SJSA1 (cell line): Measurements from ENCODE around the gene HOXB8. TPM values are rescaled to one million over a fixed set of nuclear protein-coding genes. Genes with fewer than 3 reads are reported as not detected.

ENCODE experiments used
- DNase-seq, 2 experiments: peaks; one replicate each; pipeline ENCODE4 v3.0.0-alpha.2; 2015 to 2020; ENCODE audit warnings: low spot score in 2 of 2, low read depth in 1 of 2
- H3K27ac ChIP-seq: fragments of 250-450 bp; sonication (Bioruptor Pico); 2 replicates; pipeline ENCODE4 v1.5.1; 2020; ENCODE audit warnings: mild to moderate bottlenecking, moderate library complexity
- H3K27me3 ChIP-seq: fragments of 250-450 bp; sonication (Bioruptor Pico); replicated peaks from 2 replicates; pipeline ENCODE4 v1.5.1; 2020; ENCODE audit warnings: mild to moderate bottlenecking, moderate library complexity
- H3K36me3 ChIP-seq: fragments of 250-450 bp; sonication (Bioruptor Pico); 2 replicates; pipeline ENCODE4 v1.5.1; 2020; ENCODE audit warnings: mild to moderate bottlenecking
- H3K4me1 ChIP-seq: fragments of 250-450 bp; sonication (Bioruptor Pico); replicated peaks from 2 replicates; pipeline ENCODE4 v1.6.1; 2021; ENCODE audit warnings: mild to moderate bottlenecking
- H3K4me3 ChIP-seq: fragments of 250-450 bp; sonication (Bioruptor Pico); 2 replicates; pipeline ENCODE4 v1.5.1; 2020; ENCODE audit warnings: mild to moderate bottlenecking
- H3K9me3 ChIP-seq: fragments of 250-450 bp; sonication (Bioruptor Pico); replicated peaks from 2 replicates; pipeline ENCODE4 v1.5.1; 2020; ENCODE audit warnings: mild to moderate bottlenecking
- total RNA-seq: library from RNA; depleted of rRNA; stranded (reverse); fragments of >200 nt; shearing (Covaris generic); gene quantifications from 2 replicates; pipeline ENCODE4 v1.2.3, GENCODE V29; 2014

The HOXB8 gene
- total RNA-seq, 1 experiment from 2014 or later: not detected

DNA sequence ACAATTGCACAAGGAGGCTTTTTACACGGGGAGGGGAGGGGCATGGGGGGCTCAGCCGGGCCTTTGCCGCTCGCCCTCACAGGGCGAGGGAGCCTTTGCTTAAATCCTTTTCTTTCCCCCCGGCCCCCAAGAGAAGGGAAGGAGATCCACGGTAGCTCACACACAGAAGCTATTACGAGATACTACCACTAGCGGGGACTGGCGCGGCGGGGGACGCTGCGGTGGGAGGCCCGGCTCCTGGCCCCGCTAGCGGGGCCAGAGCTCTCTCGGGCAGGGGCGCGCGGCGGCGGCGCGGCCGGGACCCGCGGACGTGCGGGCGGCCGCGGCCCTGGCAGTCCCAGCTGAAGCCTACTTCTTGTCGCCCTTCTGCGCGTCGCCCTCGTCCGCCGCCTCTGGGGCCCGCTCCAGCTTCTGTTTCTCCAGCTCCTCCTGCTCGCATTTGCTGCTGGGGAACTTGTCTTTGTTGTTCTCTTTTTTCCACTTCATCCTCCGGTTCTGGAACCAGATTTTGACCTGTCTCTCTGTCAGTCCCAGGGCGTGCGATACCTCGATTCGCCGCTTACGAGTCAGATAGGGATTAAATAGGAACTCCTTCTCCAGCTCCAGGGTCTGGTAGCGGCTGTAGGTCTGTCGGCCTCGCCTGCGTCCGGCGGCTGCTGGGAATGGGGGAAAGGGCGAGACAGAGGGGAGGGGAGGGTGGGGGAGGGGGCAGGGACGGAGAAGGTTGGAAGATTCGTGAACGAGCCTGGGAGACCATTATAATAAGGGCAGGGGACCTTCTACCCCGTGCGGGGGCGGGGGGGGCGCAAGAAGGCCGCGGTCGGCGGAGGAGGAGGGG, 2.0 kb downstream of the HOXB8 start:
- Histone ChIP-seq H3K4me1 (peaks cover 22% of the 10 kb centered on the region), H3K4me3 (peak overlapping the region; percentile 42), H3K27me3 (peaks cover 43% of the 10 kb centered on the region), H3K9me3 (no peaks in the 10 kb centered on the region), H3K36me3 (no peaks in the 10 kb centered on the region; the same call in 1 of the 2 replicates), H3K27ac (no peak overlapping the region)
- peak in 1 of 2 experiments; percentile 44 for DNase-seq

DNA sequence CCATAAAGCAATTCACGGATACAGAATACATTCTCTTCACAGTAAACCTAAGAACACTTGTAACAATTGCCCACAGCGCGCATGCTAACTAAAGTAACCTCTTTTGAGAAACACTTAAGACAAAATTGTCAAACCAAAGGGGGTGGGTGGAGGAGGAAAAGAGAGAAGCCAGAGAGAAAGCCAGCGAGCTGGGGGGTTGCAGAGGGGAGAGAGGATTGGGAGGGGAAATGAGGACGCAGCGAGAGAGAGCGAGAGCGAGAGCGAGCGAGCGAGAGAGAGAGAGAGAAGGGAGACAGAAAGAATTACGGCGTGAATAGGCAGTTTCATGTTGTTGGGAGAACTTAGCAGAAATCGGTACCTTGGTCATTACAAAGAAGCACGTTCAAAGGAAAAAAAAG, 2.6 kb downstream of the HOXB8 start:
- DNase-seq: no peak
- peaks cover 36% of the 10 kb centered on the region for H3K27me3 ChIP-seq
- no peaks in the 10 kb centered on the region; the same call in none of the 2 replicates for H3K36me3 ChIP-seq
- peak overlapping the region; percentile 42 for H3K4me3 ChIP-seq
- no peaks in the 10 kb centered on the region for H3K9me3 ChIP-seq
- H3K4me1 ChIP-seq: peaks cover 22% of the 10 kb centered on the region
- H3K27ac ChIP-seq: no peak overlapping the region

DNA sequence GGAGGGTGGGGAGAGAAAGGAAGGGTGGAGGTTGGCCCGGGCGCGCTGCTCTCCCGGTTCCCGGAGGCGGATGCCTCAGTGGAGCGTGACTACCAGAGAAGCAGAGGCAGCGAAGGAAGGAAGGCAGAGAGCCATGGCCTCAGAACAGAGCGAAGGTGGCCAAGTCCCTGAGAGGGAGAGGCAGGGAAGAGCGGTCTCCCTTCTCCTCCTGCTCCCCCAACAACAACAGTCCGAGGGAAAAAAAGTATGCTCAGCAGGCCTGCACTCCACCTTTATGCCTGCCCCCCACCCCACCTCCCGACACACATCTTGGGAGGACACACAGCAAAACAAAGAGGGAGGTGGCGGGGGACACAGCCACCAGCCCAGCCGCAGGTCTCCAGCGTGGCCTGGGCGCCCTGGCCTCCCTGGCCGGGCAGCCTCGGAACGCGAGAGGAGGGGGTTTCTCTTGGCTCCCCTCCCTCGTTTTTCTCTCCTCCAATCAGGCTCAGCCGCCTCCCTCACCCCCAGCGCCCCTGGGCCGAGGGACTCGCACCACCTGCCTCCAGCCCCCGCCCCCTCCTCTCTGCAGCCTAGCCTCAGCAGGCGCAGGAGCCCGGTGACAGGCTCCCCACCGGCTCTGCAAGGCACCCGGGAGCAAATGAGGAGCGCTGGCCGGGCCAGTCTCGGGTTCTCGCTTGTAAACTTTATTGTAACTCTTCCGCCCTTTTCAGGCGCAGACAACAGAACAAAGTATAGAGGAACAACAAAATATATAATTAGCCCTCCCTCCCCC, 3.2 kb downstream of the HOXB8 start:
- H3K36me3 ChIP-seq: peaks cover 4% of the 10 kb centered on the region
- no peak for DNase-seq
- H3K4me1 ChIP-seq: peaks cover 22% of the 10 kb centered on the region
- peaks cover 31% of the 10 kb centered on the region for H3K27me3 ChIP-seq
- H3K4me3 ChIP-seq: no peak overlapping the region
- no peaks in the 10 kb centered on the region for H3K9me3 ChIP-seq
- no peak overlapping the region for H3K27ac ChIP-seq

DNA sequence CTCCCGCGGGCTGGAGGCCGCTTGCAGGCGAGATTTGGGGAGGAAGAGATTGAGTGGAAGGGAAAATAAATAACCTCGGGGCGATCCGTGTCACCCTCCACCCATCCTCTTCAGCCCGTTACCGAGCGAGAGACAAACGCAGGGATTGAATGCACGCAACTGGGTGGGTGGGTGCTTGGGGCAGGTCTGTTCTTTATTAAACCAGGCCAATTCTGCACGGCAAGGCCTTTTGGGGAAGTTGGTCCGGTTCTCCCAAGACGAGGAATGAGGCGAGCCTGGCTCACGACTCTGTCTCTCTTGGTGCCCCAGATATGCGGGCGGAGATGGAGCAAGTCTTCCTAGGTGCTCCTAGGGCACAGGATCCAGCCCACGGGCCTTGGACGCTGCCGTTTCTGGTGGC, 3.9 kb downstream of the HOXB8 start:
- Histone ChIP-seq H3K27me3 (peaks cover 24% of the 10 kb centered on the region), H3K9me3 (no peaks in the 10 kb centered on the region), H3K4me3 (peak overlapping the region; percentile 52), H3K36me3 (peaks cover 7% of the 10 kb centered on the region), H3K27ac (peak overlapping the region; percentile 65), H3K4me1 (peaks cover 22% of the 10 kb centered on the region)
- DNase-seq: no peak

DNA sequence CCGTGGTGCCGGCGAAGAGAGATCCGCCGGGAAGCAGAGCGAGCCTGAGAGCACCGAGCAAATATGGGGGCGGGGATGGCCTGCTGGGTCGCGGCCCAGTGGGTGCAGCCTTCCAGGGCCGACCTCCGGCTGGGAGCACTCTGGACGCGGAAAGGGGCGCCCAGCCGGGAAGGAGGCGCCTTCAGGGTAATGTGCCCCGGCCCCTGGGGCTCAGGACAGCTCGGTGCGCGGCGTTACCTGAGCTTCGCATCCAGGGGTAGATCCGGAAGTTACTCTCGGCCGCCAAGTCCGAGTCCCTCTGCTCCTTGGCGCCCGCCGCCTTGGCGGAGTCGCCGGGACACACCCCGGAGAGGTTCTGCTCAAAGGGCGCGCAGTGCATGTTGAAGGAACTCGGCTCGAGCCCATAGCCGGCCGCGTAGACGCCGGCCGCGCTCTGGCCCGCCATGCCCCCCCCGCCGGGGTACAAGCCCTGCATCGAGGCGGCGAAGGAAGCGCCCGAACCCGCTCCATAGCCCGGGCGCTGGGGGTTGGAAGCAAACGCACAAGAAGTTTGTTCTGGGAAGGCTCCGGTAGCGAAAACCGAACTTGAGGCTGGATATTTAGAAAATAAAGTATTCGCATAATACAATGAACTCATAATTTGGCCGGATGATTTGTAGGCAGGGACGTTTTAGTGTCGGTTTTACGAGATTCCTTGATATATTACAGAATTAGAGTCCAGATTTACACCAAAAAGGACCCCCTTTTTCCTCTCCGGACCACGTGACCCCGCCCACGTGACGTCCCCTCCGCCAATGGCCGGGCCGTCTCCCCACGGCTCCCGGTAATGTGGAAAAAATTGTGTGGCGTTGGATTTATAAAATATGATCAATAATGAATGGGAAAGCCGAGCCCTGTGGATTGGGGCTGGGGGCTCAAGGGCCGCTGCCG, 4.5 kb downstream of the HOXB8 start, which contains the start of gene HOXB7:
Gene HOXB7, minus strand, starts transcription at position 736 of the 930 bp plus-strand sequence. Its CDS starts 99 bp downstream, at position 637.
- H3K4me1 ChIP-seq: peaks cover 22% of the 10 kb centered on the region
- no peaks in the 10 kb centered on the region for H3K9me3 ChIP-seq
- peaks cover 17% of the 10 kb centered on the region for H3K27me3 ChIP-seq
- peak within 1 kb of the TSS; percentile 65 for H3K27ac ChIP-seq
- peaks cover 7% of the 10 kb centered on the region for H3K36me3 ChIP-seq
- peak within 1 kb of the TSS; percentile 52 for H3K4me3 ChIP-seq
- DNase-seq: peak; percentile 78 to 86

DNA sequence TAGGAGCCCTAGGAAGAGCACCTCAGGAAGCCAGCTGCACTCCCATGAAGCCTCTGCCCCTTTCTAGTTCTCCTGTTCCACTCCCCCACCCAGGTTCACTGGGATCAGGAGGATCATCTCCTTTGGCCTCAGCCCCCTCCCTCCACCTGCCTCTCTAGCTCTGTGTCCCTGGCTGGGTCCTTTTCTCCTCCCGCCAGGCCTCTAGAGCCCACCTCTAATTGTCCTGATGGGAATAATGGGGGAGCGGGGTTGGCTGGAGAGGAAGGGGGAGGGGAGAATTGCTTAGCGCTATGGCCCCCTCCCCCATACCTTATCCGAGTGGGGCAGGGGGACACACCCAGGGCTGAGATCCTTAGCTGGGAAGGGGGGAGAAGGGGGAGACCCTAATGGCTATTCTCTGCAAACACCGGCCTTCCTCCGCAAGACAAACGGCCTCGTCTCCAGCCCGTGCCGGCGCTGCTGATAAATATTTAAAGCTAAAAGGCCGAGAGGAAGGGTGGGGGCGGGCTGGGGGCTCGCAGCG, 5.3 kb downstream of the HOXB8 start:
- H3K4me3 ChIP-seq: peak overlapping the region; percentile 52
- H3K27me3 ChIP-seq: peaks cover 10% of the 10 kb centered on the region
- H3K27ac ChIP-seq: peak overlapping the region; percentile 65
- H3K4me1 ChIP-seq: peaks cover 26% of the 10 kb centered on the region
- DNase-seq: no peak
- H3K9me3 ChIP-seq: no peaks in the 10 kb centered on the region
- H3K36me3 ChIP-seq: peaks cover 7% of the 10 kb centered on the region

DNA sequence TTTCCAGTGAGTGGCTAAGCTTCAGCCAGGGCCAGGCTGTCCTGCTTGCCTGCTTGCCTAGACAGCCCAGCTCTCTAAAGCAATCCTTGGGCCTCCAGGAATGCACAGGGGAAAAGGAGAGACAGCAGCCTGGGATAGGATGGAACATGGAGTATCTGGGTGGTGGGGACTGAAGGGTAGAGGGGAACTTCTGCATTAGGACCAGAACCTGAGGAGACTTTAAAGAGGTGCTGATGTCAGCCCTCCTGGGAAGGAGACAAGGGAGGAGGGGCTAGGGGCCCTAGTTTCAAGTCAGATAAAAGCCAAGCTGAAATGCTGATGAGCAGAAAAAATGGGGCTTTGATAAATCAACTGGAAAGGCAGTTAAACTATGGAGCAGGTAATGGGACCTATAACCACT, 6.1 kb downstream of the HOXB8 start:
- Histone ChIP-seq H3K27me3 (peaks cover 6% of the 10 kb centered on the region), H3K9me3 (no peaks in the 10 kb centered on the region), H3K4me3 (no peak overlapping the region), H3K36me3 (peaks cover 7% of the 10 kb centered on the region), H3K4me1 (peaks cover 26% of the 10 kb centered on the region), H3K27ac (no peak overlapping the region)
- no peak for DNase-seq

DNA sequence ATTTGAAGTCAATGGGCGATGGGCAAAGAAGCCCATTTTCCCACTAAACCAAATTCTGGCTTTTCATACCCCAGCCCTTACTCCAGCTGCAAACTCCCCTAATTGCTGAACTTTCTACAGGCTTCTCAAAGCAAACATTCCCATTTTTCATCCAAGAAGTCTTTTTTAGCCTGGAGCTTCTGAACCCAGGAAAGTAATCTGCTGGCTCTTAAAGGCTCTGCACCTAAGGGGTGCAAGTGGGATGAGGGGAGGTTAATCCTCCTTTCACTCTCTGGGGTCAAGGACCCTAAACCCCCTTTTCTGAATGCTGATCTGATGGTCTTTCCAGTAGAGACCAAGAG, 6.6 kb downstream of the HOXB8 start:
- no peak overlapping the region for H3K4me3 ChIP-seq
- H3K9me3 ChIP-seq: no peaks in the 10 kb centered on the region
- DNase-seq: no peak
- peaks cover 7% of the 10 kb centered on the region for H3K36me3 ChIP-seq
- H3K4me1 ChIP-seq: peaks cover 26% of the 10 kb centered on the region
- H3K27me3 ChIP-seq: peaks cover 7% of the 10 kb centered on the region; the same call in 1 of the 2 replicates
- H3K27ac ChIP-seq: no peak overlapping the region

DNA sequence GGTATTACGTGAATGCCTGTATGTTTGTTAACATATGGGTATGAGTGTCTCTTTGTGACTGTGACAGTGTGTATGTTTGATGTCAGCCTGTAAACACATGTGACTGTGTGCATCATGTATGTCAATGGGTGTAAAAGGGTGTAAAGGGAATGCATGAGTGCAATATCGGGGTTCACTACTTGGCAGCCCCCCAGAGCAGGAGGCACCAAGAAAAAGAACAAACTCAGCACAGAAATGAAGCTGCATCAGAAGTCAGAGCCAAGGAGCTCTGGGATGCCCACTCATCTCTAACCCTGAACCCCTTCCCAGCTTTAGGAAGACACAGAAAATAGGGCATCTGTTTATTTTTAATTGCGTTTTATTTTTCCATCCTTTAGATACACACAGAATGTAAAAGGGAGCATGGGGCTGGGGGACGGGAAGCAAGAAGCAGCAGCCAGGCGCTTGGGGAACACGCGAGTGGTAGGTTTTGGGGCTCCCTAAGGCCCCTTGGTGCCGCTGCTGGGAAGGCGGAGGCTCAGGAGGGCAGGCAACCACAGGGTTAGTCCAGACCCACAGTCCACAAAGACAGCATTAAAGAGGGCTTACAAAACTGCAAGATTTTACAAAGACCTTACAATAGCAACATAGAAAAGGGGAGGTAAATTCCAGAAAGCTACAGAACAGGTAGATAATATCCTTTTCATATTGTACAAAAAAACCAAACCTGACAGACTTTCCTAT, 8.0 kb downstream of the HOXB8 start:
- no peak overlapping the region for H3K27ac ChIP-seq
- H3K4me3 ChIP-seq: no peak overlapping the region
- peaks cover 29% of the 10 kb centered on the region for H3K4me1 ChIP-seq
- H3K9me3 ChIP-seq: no peaks in the 10 kb centered on the region
- H3K27me3 ChIP-seq: peaks cover 15% of the 10 kb centered on the region
- DNase-seq: no peak
- H3K36me3 ChIP-seq: peaks cover 7% of the 10 kb centered on the region

DNA sequence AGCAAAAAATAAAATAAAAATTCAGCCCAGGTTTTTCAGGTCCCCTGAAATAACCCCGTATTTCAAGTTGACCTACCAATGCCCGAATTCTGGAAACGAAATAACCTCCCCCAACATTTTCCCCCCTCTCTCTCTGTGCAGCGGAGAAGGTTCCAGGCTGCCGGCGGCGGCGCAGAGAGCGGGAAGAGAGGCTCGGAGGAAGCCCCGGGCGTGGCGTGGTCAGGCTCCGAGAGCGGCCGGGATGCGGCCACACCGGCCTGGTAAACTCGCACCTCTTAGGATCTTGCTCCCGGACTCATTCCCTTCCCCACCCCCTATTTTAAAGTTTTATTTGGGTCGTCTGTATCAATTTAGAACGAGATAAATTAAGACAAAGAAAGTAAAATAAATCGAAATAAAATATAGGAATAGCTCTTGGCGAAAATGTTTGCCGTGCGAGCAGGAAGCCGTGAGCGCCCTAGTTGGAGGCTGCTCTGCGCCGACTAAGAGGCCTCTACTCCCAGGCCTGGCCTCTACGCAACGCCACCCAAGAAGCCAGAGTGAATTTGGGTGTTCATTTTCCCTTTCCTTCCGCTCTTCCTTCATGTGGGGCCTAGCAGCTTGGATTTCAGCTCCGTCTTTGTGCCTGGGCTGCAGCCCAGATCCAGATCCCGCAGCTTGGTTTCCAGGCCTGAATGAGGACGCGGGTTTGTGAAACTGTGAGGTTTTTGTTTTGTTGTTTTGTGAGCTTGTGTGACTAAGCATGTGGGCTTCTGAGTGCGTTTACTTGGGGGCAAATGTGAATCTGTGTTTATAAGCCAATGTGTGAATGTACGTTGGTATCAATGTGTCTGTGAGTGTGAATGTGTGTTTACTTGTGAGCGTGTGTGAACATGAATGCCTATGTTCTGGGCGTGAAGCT, 8.9 kb downstream of the HOXB8 start:
- DNase-seq: no peak
- Histone ChIP-seq H3K36me3 (peaks cover 7% of the 10 kb centered on the region), H3K9me3 (no peaks in the 10 kb centered on the region)

DNA sequence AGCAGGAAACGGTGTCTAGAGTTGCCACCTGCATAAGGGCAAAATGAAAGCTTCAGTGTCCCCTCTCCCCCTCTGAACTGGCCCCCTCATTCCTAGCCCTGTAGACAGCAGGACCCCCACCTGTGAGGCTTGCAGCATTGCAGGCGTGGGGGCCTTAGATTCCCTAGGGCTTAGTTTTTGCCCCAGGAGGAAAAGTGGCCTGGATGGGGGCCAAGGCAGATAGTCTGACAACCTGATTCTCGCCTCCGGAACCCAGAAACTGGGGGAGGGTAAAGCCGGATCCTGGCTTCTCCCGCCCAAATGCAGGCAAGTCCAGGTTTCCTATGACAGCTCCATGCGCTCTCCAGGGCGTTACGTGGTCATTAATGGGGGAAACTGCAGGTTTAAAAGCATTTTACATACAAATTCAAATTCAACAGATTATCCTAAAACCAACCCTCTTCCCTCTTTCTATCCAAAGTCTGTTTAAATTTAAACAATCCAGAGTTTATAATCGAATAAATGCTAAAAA, 9.6 kb downstream of the HOXB8 start:
- Histone ChIP-seq H3K27me3 (peaks cover 15% of the 10 kb centered on the region), H3K9me3 (no peaks in the 10 kb centered on the region), H3K36me3 (peaks cover 7% of the 10 kb centered on the region), H3K4me1 (peaks cover 21% of the 10 kb centered on the region), H3K27ac (no peak overlapping the region), H3K4me3 (no peak overlapping the region)
- no peak for DNase-seq

More for the DNA sequence above, 8.9 kb downstream of the HOXB8 start:
- peaks cover 25% of the 10 kb centered on the region for H3K4me1 ChIP-seq
- no peak overlapping the region for H3K27ac ChIP-seq
- no peak overlapping the region for H3K4me3 ChIP-seq
- H3K27me3 ChIP-seq: peaks cover 15% of the 10 kb centered on the region
